WERI-Rb-1 (cell line): ENCODE results near the gene FHOD3.
A peak's percentile ranks its signal among the peaks of the same experiment; 100 is the strongest.

ENCODE experiments used
- DNase-seq: peaks from one replicate; pipeline ENCODE4 v3.0.0-alpha.2; 2020
- H3K27ac ChIP-seq: fragments of 250-450 bp; sonication (Bioruptor Pico); 2 replicates; pipeline ENCODE4 v1.5.1; 2020; ENCODE audit warnings: mild to moderate bottlenecking, moderate library complexity
- H3K27me3 ChIP-seq: fragments of 250-450 bp; sonication (Bioruptor Pico); 2 replicates; pipeline ENCODE4 v1.5.1; 2021; ENCODE audit warnings: mild to moderate bottlenecking, low read depth, moderate library complexity; ENCODE audit not compliant: insufficient read depth, severe bottlenecking
- H3K36me3 ChIP-seq: fragments of 250-450 bp; sonication (Bioruptor Pico); 2 replicates; pipeline ENCODE4 v1.5.1; 2020; ENCODE audit warnings: mild to moderate bottlenecking, moderate library complexity
- H3K4me3 ChIP-seq: 2 replicates; pipeline ENCODE4 v1.5.1; 2011; ENCODE audit warnings: low read depth, mild to moderate bottlenecking, control low read depth, low read length
- H3K9me3 ChIP-seq: fragments of 250-450 bp; sonication (Bioruptor Pico); 2 replicates; pipeline ENCODE4 v1.5.1; 2021; ENCODE audit warnings: mild to moderate bottlenecking, moderate library complexity; ENCODE audit not compliant: severe bottlenecking
- TF ChIP-seq, protein P1 (sequence below): IDR thresholded peaks from 2 replicates; pipeline ENCODE4 v1.5.1; 2011; ENCODE audit warnings: low read depth, mild to moderate bottlenecking, control low read depth, inconsistent platforms, low read length

FHOD3 gene

DNA sequence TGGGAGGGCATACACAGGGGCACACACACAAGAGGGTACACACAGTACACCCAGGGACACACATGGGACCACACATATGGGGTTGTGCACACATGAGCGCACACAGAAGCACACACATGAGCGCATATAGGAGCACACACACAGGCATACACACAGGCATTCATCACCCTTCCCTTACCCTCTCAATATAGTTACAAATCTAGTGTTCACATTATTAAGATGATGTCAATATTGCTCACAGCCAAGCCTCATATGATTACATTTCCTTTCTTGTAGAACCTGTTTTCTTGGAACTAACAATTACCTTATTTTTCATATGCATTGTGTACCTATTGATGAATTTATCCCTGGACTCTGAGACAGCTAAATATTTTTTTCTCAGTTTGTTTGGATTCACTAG lies 156.7 kb downstream of the FHOD3 start:
- no peak for DNase-seq
- no peaks in the 10 kb centered on the region for H3K9me3 ChIP-seq
- no peak overlapping the region for H3K4me3 ChIP-seq
- no peaks in the 10 kb centered on the region for H3K36me3 ChIP-seq
- TF ChIP-seq, protein P1, sequence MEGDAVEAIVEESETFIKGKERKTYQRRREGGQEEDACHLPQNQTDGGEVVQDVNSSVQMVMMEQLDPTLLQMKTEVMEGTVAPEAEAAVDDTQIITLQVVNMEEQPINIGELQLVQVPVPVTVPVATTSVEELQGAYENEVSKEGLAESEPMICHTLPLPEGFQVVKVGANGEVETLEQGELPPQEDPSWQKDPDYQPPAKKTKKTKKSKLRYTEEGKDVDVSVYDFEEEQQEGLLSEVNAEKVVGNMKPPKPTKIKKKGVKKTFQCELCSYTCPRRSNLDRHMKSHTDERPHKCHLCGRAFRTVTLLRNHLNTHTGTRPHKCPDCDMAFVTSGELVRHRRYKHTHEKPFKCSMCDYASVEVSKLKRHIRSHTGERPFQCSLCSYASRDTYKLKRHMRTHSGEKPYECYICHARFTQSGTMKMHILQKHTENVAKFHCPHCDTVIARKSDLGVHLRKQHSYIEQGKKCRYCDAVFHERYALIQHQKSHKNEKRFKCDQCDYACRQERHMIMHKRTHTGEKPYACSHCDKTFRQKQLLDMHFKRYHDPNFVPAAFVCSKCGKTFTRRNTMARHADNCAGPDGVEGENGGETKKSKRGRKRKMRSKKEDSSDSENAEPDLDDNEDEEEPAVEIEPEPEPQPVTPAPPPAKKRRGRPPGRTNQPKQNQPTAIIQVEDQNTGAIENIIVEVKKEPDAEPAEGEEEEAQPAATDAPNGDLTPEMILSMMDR: no peak
- no peaks in the 10 kb centered on the region for H3K27me3 ChIP-seq
- no peak overlapping the region for H3K27ac ChIP-seq

DNA sequence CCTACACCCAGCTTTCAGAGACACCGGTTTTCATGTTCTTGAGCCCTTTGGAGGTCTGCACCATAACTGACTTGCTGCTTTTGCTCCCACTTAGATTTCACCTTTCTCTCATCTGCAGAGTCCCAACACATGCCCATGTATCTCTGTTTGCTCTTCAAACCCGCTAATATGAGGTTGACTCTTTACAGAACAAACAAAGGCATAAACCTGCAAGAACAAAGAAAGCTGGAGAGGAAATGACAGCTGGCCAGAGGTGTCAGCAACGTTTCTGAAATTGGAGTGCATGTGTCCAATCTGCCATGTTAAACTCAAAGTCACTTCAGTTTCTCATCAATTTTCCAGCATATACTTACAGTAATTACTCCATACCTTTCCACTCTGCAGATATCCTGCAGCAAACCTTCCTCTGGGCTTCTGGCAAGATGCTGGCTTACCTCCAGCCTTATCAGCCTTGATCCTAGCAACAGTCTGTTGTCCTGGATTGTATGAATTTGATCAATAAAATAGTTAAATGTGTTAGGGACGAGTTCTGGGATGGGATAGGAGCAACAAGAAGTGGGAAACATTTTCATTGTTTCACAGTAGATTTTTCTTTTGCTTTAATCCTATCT lies 157.4 kb downstream of the FHOD3 start:
- TF ChIP-seq, protein P1: no peak
- Histone ChIP-seq H3K36me3 (no peaks in the 10 kb centered on the region), H3K27me3 (no peaks in the 10 kb centered on the region), H3K9me3 (no peaks in the 10 kb centered on the region), H3K4me3 (no peak overlapping the region), H3K27ac (no peak overlapping the region)
- no peak for DNase-seq

DNA sequence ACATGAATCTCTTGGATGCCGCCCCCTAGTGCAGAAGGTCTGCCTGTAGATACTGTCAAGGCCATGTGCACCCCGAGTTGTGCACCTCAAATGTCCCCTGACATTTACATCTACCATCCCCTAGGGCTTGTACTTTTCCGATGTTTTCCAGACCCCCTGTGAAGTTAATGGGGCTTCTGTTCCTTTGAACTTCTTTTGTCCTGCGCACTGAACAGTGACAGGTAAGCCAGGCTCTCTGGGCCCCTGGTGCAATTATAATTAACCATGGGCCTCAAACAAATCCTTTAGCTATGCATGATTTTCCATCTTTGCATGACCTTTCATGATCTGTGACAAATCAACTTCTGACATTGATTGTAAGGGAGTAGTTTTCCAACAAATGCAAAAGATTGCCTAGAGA lies 158.4 kb downstream of the FHOD3 start:
- H3K4me3 ChIP-seq: no peak overlapping the region
- H3K27me3 ChIP-seq: no peaks in the 10 kb centered on the region
- TF ChIP-seq, protein P1: 0 out of 2 replicates have a peak, but pooled peaks have one; percentile 2
- DNase-seq: no peak
- H3K9me3 ChIP-seq: no peaks in the 10 kb centered on the region
- H3K27ac ChIP-seq: no peak overlapping the region
- H3K36me3 ChIP-seq: no peaks in the 10 kb centered on the region

DNA sequence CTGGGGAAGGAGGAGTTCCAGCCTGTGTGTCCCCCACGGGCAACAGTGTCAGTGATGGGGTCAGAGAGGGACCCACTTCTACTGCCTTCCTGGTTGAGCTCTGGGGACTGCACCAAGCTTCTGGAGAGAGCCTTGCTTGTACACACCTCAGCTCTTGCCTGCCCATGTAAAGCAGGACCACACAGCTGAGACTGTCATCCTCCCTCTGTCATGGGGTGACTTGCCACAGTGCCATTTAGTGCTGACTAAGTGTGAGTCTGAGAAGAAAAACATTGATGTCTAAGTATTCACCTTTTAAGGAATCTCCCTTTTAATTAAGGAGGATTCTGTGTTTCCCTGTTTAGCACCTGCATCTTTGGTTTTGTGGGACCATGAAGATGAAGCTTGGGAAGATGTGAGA lies 159.1 kb downstream of the FHOD3 start:
- no peaks in the 10 kb centered on the region for H3K27me3 ChIP-seq
- no peak for DNase-seq

DNA sequence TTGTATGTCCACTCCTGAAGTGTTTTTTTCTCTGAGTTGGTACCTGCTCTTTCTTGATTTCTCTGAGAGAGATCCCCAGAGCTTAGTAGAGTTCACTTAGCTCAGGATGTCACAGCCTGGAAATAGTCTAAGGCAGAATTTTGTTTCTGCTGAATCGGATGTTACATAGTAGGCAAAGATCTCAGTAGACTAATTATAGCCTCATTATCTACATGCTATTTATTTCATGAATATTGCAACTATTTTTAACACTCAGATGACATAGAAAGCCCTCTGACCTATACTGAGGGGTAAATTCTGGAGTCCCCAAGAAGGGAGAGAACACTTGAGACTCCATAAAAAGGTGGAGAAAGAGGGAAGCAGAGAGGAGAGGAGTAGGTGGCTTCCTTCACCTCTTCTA lies 160.2 kb downstream of the FHOD3 start:
- Histone ChIP-seq H3K9me3 (no peaks in the 10 kb centered on the region), H3K4me3 (no peak overlapping the region)
- TF ChIP-seq, protein P1: no peak

More for the DNA sequence above, 159.1 kb downstream of the FHOD3 start:
- TF ChIP-seq, protein P1: no peak
- Histone ChIP-seq H3K4me3 (no peak overlapping the region), H3K27ac (no peak overlapping the region), H3K36me3 (no peaks in the 10 kb centered on the region), H3K9me3 (no peaks in the 10 kb centered on the region)

DNA sequence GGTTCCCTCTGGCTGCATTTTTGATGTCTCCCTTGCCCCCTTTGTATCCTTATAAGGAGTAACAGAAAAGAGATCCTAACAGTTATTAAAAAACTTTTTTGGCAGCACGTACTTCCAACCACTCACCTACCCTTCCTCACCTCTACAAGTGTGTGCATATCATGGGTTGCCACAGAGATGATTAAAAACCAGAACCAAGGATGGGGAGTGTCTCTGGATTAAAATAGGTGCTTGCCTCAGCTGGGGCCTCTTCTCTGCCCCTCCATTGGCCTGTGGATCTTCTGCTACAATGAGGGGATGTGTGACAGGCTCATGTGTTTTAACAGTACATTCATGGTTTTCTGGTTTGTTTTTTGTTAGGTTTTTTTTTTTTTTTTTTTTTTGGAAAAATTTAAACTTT lies 160.8 kb downstream of the FHOD3 start:
- TF ChIP-seq, protein P1: no peak
- Histone ChIP-seq H3K27me3 (no peaks in the 10 kb centered on the region), H3K4me3 (no peak overlapping the region), H3K27ac (no peak overlapping the region), H3K36me3 (no peaks in the 10 kb centered on the region), H3K9me3 (no peaks in the 10 kb centered on the region)
- DNase-seq: no peak

More for the DNA sequence above, 160.2 kb downstream of the FHOD3 start:
- no peak for DNase-seq
- Histone ChIP-seq H3K27me3 (no peaks in the 10 kb centered on the region), H3K36me3 (no peaks in the 10 kb centered on the region), H3K27ac (no peak overlapping the region)
